Panc1 (cell line): ENCODE measurements around the gene ERMARD. TPM values are rescaled to one million over a fixed set of nuclear protein-coding genes. Genes with fewer than 3 reads are reported as not detected.

ENCODE experiments used
- ATAC-seq: fragments of 200-7000 bp; cut with Tn5 transposase; 2 replicates; pipeline ENCODE4 v1.9.1; 2020; ENCODE audit warnings: mild to moderate bottlenecking, moderate library complexity
- BruUV-seq: library from RNA; stranded (reverse); fragments of 400-500 nt; replicated peaks from 2 replicates; lab custom pipeline; 2021; lab: Mats Ljungman, UMichigan
- CTCF ChIA-PET: fragments of 300-600 bp; sonication (Branson Sonifier 250); formaldehyde crosslinking; loops from one replicate; lab custom pipeline; 2022; ENCODE audit warnings: antibody characterized with exemption; lab: Charles Lee
- POLR2A ChIA-PET: fragments of 300-600 bp; sonication (Branson Sonifier 250); formaldehyde crosslinking; loops from one replicate; lab custom pipeline; 2022; ENCODE audit warnings: antibody characterized with exemption; lab: Charles Lee
- DNase-seq: peaks from one replicate; pipeline ENCODE4 v3.0.0-alpha.2; 2010; ENCODE audit warnings: low read depth, low spot score
- H3K27ac ChIP-seq: 2 replicates; pipeline ENCODE4 v1.5.1; 2011; ENCODE audit warnings: mild to moderate bottlenecking, low read length, inconsistent platforms
- H3K27me3 ChIP-seq: fragments of 200-500 bp; sonication (Bioruptor generic); 2 replicates; pipeline ENCODE4 v1.6.0; 2014; ENCODE audit warnings: low read length, inconsistent platforms; ENCODE audit not compliant: control insufficient read depth, insufficient read depth
- H3K36me3 ChIP-seq: fragments of 200-500 bp; sonication (Bioruptor generic); 2 replicates; pipeline ENCODE4 v1.5.1; 2014; ENCODE audit warnings: inconsistent platforms, mild to moderate bottlenecking, low read length, moderate library complexity; ENCODE audit not compliant: control insufficient read depth, insufficient read depth
- H3K4me1 ChIP-seq: 2 replicates; pipeline ENCODE4 v1.5.1; 2011; ENCODE audit warnings: inconsistent platforms, mild to moderate bottlenecking, low read length, moderate library complexity; ENCODE audit not compliant: control insufficient read depth, insufficient read depth
- H3K4me3 ChIP-seq, 2 experiments: 2 replicates each; pipeline ENCODE4 v1.5.1; 2011 to 2012; ENCODE audit warnings: low read depth in 2 of 2, low read length in 2 of 2, mild to moderate bottlenecking in 2 of 2, inconsistent platforms in 1 of 2, moderate library complexity in 1 of 2
- H3K9me3 ChIP-seq: fragments of 200-500 bp; sonication (Bioruptor generic); 2 replicates; pipeline ENCODE4 v1.5.1; 2014; ENCODE audit warnings: low read depth, mild to moderate bottlenecking, inconsistent platforms, low read length, moderate library complexity; ENCODE audit not compliant: control insufficient read depth, insufficient read depth
- POLR2AphosphoS5 ChIP-seq: IDR thresholded peaks from 2 replicates; pipeline ENCODE4 v1.6.1; 2012; ENCODE audit warnings: mild to moderate bottlenecking, low read depth, low read length, moderate library complexity
- SIN3A ChIP-seq: IDR thresholded peaks from 2 replicates; pipeline ENCODE4 v1.6.1; 2012; ENCODE audit warnings: low read depth, mild to moderate bottlenecking, low read length, moderate library complexity, borderline replicate concordance; ENCODE audit not compliant: insufficient read depth
- TCF7L2 ChIP-seq: IDR thresholded peaks from 2 replicates; pipeline ENCODE4 v1.6.1; 2011; ENCODE audit warnings: mild to moderate bottlenecking, low read depth, low read length, inconsistent platforms
- in situ Hi-C: cut with HindIII; loops from 2 replicates; pipeline ENCODE4 v1.10.0; 2016; ENCODE audit warnings: low sequenced_read_pairs, low pct_unique_long_range_greater_than_20kb
- intact Hi-C: fragments of 100-400 bp; cut with micrococcal nuclease; formaldehyde crosslinking; loops from one replicate; pipeline ENCODE4 v1.10.0; 2022; ENCODE audit not compliant: unreplicated experiment
- total RNA-seq: library from RNA; stranded (reverse); gene quantifications from one replicate; pipeline ENCODE4 v1.2.1, GENCODE V29; 2021; ENCODE audit not compliant: unreplicated experiment
- TF ChIP-seq, protein P1 (sequence below), 2 experiments: IDR thresholded peaks; 2 replicates each; pipeline ENCODE4 v1.6.1; 2011 to 2012; ENCODE audit warnings: low read depth in 2 of 2, control low read depth in 1 of 2, low read length in 1 of 2, mild to moderate bottlenecking in 1 of 2, moderate library complexity in 1 of 2; ENCODE audit not compliant: insufficient read depth in 1 of 2
- TF ChIP-seq, protein P2 (sequence below): fragments of 450-650 bp; IDR thresholded peaks from 2 replicates; pipeline ENCODE4 v1.5.1; 2017; ENCODE audit warnings: mild to moderate bottlenecking

ERMARD gene
- total RNA-seq, 1 experiment from 2014 or later = 38.5 TPM

DNA sequence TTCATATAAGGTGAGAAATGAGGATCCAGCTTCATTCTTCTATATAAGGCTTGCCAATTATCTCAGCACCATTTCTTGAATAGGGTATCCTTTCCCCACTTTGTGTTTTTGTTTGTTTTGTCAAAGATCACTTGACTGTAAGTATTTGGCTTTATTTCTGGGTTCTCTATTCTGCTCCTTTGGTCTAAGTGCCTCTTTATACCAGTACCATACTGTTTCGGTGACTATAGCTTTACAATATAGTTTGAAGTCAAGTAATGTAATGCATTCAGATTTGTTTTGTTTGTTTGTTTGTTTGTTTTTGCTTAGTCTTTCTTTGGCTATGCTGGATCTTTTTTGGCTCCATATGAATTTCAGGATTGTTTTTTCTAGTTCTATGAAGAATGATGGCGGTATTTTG is 64.6 kb downstream of the ERMARD start:
- no peaks in the 10 kb centered on the region for H3K36me3 ChIP-seq
- intact Hi-C loops = no loop called here
- ATAC-seq = no peak
- ChIA-PET POLR2A (no interaction called here), CTCF (no interaction called here)
- no peaks in the 10 kb centered on the region for H3K9me3 ChIP-seq
- H3K4me1 ChIP-seq = no peaks in the 10 kb centered on the region
- no peak for DNase-seq
- in situ Hi-C loops = no loop called here
- H3K4me3 ChIP-seq = no peak overlapping the region
- TF ChIP-seq SIN3A (no peak), POLR2AphosphoS5 (no peak), TCF7L2 (no peak)
- TF ChIP-seq, protein P1, sequence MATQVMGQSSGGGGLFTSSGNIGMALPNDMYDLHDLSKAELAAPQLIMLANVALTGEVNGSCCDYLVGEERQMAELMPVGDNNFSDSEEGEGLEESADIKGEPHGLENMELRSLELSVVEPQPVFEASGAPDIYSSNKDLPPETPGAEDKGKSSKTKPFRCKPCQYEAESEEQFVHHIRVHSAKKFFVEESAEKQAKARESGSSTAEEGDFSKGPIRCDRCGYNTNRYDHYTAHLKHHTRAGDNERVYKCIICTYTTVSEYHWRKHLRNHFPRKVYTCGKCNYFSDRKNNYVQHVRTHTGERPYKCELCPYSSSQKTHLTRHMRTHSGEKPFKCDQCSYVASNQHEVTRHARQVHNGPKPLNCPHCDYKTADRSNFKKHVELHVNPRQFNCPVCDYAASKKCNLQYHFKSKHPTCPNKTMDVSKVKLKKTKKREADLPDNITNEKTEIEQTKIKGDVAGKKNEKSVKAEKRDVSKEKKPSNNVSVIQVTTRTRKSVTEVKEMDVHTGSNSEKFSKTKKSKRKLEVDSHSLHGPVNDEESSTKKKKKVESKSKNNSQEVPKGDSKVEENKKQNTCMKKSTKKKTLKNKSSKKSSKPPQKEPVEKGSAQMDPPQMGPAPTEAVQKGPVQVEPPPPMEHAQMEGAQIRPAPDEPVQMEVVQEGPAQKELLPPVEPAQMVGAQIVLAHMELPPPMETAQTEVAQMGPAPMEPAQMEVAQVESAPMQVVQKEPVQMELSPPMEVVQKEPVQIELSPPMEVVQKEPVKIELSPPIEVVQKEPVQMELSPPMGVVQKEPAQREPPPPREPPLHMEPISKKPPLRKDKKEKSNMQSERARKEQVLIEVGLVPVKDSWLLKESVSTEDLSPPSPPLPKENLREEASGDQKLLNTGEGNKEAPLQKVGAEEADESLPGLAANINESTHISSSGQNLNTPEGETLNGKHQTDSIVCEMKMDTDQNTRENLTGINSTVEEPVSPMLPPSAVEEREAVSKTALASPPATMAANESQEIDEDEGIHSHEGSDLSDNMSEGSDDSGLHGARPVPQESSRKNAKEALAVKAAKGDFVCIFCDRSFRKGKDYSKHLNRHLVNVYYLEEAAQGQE (IDR thresholded peaks at IDR 0.05; ENCODE audit: insufficient read depth in 1 of 2, low read depth in 2 of 2, low read length in 1 of 2) = no peak
- TF ChIP-seq, protein P2, sequence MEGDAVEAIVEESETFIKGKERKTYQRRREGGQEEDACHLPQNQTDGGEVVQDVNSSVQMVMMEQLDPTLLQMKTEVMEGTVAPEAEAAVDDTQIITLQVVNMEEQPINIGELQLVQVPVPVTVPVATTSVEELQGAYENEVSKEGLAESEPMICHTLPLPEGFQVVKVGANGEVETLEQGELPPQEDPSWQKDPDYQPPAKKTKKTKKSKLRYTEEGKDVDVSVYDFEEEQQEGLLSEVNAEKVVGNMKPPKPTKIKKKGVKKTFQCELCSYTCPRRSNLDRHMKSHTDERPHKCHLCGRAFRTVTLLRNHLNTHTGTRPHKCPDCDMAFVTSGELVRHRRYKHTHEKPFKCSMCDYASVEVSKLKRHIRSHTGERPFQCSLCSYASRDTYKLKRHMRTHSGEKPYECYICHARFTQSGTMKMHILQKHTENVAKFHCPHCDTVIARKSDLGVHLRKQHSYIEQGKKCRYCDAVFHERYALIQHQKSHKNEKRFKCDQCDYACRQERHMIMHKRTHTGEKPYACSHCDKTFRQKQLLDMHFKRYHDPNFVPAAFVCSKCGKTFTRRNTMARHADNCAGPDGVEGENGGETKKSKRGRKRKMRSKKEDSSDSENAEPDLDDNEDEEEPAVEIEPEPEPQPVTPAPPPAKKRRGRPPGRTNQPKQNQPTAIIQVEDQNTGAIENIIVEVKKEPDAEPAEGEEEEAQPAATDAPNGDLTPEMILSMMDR = no peak
- H3K27me3 ChIP-seq = peaks cover 6% of the 10 kb centered on the region; the same call in 1 of the 2 replicates
- no TSS peak for BruUV-seq
- no peak overlapping the region for H3K27ac ChIP-seq

DNA sequence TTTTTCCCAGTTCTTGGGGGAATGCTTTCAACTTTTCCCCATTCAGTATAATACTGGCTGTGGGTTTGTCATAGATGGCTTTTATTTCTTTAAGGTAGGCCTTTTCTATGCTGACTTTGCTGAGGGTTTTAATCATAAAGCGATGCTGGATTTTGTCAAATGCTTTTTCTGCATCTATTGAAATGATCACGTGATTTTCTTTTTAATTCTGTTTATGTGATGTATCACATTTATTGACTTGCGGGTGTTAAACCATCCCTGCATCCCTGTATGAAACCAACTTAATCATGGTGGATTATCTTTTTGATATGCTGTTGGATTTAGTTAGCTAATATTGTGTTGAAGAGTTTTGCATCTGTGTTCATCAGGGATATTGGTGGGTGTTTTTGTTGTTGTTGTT is 65.6 kb downstream of the ERMARD start:
- Histone ChIP-seq H3K4me1 (no peaks in the 10 kb centered on the region), H3K9me3 (no peaks in the 10 kb centered on the region), H3K27me3 (peaks cover 6% of the 10 kb centered on the region), H3K27ac (no peak overlapping the region), H3K36me3 (no peaks in the 10 kb centered on the region), H3K4me3 (no peak overlapping the region)
- CTCF ChIA-PET = no interaction called here
- intact Hi-C loops (no loop called here), in situ Hi-C loops (no loop called here)
- no TSS peak for BruUV-seq
- POLR2A ChIA-PET = no interaction called here
- ATAC-seq (no peak), DNase-seq (no peak)
- TF ChIP-seq, protein P2 = no peak
- TF ChIP-seq POLR2AphosphoS5 (no peak), SIN3A (no peak), TCF7L2 (no peak)
- TF ChIP-seq, protein P1 (IDR thresholded peaks at IDR 0.05; ENCODE audit: insufficient read depth in 1 of 2, low read depth in 2 of 2, low read length in 1 of 2) = no peak
